Measurements from ENCODE around the gene TMEM273.

- TF ChIP-seq CTCF (conservative IDR thresholded peaks at IDR 0.05; ENCODE audit: low read depth, low read length) (no peak), FOS (IDR thresholded peaks at IDR 0.05; ENCODE audit: low read depth, low read length) (no peak), POLR2A (IDR thresholded peaks at IDR 0.05; ENCODE audit: low read depth, low read length) (no peak), MAFK (IDR thresholded peaks at IDR 0.05; ENCODE audit: low read depth, low read length) (no peak)
These were observed 13.2 kb downstream of the TMEM273 start for GRCh38 chr10:49174926-49175500.
